GM21737 (cell line): ENCODE measurements around the gene PRRG2.

Source experiments
- ATAC-seq: cut with Tn5 transposase; IDR thresholded peaks from one replicate; pipeline ENCODE4 v1.9.1; 2021; ENCODE audit warnings: mild to moderate bottlenecking, moderate library complexity; ENCODE audit not compliant: unreplicated experiment

The PRRG2 gene

GRCh38 chr19:49556412-49557398 is 24.4 kb upstream of the PRRG2 start:
- ATAC-seq: no peak

GRCh38 chr19:49557641-49558325 is 23.3 kb upstream of the PRRG2 start:
- no peak for ATAC-seq

GRCh38 chr19:49558591-49558990 is 22.5 kb upstream of the PRRG2 start:
- ATAC-seq: no peak

DNA sequence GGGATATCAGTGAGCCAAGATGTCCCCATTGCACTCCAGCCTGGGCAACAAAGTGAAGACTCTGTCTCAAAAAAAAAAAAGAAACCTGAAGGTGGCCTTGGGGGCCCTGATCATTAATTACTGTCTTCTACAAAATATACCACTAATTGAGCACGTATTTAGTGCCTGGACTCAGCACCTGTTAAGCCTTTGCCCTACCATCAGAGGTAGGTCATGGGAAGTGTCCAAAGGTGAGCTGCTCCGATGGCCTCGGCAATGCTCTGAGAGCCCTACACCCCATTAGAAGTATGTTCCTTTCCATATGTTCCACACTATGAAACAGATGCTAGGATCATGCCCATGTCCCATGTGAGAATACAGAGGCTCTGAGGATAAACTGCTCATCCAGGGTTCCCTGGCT is 21.7 kb upstream of the PRRG2 start:
- no peak for ATAC-seq

- no peak for ATAC-seq
Observed at GRCh38 chr19:49559928-49560327, 21.2 kb upstream of the PRRG2 start.

DNA sequence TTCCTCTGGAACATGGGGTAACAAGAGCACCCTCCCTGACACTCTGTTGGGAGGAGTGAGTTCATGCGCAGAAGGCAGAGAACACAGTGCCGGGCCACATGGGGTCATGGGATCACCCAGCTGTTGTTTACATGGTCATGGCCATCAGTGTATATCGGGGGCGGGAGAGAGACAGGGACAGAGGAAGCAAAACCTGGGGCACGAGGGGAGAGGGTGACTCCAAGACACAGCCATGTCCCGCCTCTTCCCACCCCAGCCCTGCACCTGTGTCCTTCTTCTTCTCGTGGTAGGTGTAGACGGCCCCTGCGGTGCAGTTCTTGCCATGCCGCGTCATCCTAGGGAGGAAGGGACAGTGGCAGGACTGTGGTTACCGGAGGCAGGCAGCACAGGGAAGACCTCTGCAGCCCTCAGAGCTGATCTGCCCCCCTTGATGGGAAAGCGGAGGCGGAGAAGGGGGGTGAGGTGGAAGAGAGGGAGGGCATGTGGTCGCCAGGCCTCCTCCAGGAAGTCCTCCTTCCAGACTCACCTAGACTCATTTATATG is 20.7 kb upstream of the PRRG2 start:
- ATAC-seq: no peak

DNA sequence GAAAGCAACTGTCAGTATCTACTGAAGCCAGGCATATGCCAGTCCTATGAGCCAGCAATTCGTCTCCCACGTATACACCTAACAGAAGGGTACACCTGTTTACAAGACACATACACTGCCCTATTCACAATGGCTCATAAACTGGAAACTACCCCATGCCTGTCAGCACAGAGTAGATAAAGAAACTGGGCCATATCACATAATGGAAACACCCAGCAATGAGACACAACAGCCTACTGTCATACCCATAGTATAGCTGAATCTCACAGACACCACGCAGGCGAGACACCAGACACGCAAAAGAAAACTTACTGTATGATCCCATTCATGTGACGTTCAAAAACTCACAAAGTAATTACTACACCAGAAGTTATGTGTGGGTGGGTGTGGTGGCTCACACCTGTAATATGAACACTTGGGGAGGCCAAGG is 16.5 kb upstream of the PRRG2 start:
- no peak for ATAC-seq

DNA sequence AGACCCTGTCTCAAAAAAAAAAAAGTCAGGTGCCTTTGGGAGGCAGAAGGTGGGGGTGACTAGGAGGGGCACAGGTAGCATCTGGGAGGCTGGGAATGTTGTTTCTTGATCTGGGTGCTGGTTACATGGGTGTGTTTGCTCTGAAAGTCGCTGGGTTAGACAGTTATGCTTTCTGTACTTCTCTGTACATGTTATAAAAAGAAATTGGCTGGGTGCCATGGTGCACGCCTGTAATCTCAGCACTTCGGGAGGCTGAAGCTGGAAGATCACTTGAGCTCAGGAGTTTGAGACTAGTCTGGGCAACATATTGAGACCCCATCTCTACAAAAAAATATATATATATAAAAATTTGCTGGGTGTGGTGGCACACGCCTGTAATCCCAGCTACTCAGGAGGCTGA is 15.9 kb upstream of the PRRG2 start:
- no peak for ATAC-seq

DNA sequence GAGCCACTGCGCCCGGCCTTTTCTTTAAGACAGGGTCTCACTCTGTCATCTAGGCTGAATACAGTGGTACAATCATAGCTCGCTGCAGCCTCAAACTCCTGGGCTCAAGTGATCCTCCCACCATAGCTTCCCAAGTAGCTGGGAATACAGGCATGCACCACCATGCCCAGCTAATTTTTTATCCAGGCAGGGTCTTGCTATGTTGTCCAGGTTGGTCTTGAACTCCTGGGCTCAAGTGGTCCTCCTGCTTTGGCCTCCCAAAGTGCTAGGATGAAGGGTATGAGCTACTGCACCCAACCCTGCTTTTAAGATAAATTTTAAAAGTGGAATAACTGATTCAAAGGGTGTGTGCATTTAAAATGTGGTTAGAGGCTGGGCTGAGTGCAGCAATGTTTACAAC is 14.8 kb upstream of the PRRG2 start:
- no peak for ATAC-seq

- ATAC-seq: no peak
Observed at GRCh38 chr19:49567861-49568441, 13.2 kb upstream of the PRRG2 start.

DNA sequence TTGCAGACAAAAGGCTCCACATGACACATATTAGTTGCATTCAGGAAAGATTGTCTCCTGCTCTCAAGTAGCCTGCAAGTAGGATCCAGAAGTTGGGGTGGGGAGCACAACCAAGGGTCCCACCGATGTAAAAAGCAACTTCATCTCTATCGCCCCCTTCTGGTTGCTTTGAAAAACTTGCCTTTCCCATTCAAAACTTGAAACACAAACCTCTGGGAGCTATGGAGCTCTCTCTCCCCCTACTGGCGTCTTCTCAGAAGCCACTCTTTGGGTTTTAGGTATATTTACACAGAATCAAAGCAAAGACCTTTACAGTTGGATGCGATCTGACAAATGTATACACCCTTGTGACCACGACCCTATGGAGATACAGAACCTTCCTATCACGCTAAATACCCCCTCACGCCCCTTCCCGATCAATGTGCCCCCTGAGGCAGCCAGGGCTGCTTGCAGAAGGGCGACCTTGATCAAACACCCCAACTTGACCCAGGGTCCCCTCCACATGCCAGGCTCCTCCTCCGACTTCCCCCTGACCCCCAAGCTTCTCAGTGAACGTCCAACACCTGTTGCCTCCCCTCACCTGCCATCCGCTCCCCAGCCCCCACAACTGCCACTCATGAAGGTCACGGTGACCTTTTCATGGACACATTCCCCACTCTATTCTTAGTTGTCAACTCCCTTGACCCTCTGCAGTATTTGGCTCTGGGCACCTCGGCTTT is 10.8 kb upstream of the PRRG2 start:
- no peak for ATAC-seq

GRCh38 chr19:49570997-49571676 is 10.0 kb upstream of the PRRG2 start:
- ATAC-seq: no peak

- ATAC-seq: no peak
Observed at GRCh38 chr19:49573009-49573408, 8.1 kb upstream of the PRRG2 start.

DNA sequence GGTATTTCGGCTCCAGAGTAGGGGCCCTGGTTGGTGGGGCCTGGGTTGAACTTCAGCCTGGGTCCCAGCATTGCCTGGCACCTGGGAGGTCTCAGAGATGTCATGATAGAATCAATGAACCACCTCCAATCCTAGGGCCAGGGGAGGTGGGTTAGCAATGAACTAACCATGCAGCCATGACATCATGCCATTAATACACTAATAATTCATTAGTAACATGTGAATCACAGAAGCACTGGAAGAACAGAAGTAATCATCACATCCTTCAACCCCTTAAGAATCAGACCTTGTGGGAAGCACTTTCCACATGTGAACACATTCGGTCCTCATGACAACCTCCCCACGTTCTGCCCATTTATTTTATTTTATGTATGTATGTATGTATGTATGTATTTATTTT is 7.7 kb upstream of the PRRG2 start:
- ATAC-seq: no peak

DNA sequence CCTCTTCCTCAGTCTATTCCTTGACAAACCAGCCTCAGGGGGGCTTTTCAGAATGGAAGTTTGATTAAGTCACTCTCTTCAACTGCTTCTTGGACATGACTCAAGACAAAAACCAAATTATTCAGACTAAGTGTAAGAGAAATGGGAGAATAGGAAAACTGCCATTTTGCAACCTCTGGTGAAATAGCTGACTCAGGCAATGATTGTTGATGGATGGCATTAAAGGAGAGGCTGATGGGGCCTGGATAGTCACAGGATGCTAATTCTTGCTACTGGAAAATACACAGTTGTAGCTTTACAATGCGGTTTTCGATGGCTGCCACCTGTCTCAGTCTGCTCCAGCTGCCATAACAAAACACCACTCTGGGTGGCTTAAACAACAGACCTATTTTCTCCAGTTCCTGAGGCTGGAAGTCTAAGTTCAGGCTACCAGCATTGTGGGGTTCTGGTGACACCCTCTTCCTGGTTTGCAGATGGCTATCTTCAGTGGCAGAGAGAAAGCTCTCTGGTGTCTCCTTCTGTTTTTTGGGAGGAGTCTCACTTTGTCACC is 6.8 kb upstream of the PRRG2 start:
- ATAC-seq: no peak

GRCh38 chr19:49579193-49579592 is 1.9 kb upstream of the PRRG2 start:
- no peak for ATAC-seq

DNA sequence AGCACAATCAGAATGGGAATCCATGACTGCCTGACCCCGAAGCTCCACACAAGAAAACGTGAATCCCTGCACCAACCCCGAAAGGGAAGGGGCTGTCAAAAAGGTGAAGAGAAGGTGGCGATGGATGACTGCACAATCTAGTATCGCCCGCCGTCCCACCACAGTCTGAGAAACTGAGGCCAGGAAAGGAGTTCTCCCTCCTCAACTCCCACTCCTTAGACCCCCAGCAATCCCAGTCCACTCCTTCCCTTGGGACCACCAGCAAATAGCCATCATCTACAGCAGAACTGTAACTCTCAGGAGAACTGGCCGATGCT is 1.2 kb upstream of the PRRG2 start:
- no peak for ATAC-seq

- ATAC-seq: peak; percentile 72
Observed at GRCh38 chr19:49580264-49581006, 681 bp upstream of the PRRG2 start, which contains the start of gene NOSIP. NOSIP (minus strand) TSS chr19:49580556; CDS start chr19:49560691, 19,865 bp downstream.

- no peak for ATAC-seq
Observed at GRCh38 chr19:49583239-49583638, 2.1 kb downstream of the PRRG2 start.
